Astrocyte (in vitro differentiated cells and primary cell): ENCODE data around the gene TMEM120B. TPM values are rescaled to one million over a fixed set of nuclear protein-coding genes. Genes with fewer than 3 reads are reported as not detected.

Experiments
- DNase-seq: peaks from one replicate; pipeline ENCODE4 v3.0.0-alpha.2; 2010; ENCODE audit warnings: low read depth
- FAIRE-seq: peaks from 2 replicates; lab custom pipeline; 2011; peaks lifted over from hg19 to GRCh38; lab: Jason Lieb, UNC
- H2AFZ ChIP-seq: 2 replicates; pipeline ENCODE4 v1.6.0; 2012; ENCODE audit warnings: low read depth, low read length, inconsistent platforms
- H3K27ac ChIP-seq: 2 replicates; pipeline ENCODE4 v1.5.1; 2011; ENCODE audit warnings: low read depth, low read length, inconsistent platforms
- H3K27me3 ChIP-seq: 2 replicates; pipeline ENCODE4 v1.6.0; 2011; ENCODE audit warnings: low read length, inconsistent platforms; ENCODE audit not compliant: insufficient read depth
- H3K36me3 ChIP-seq: 2 replicates; pipeline ENCODE4 v1.5.1; 2011; ENCODE audit warnings: low read length, inconsistent platforms; ENCODE audit not compliant: insufficient read depth
- H3K4me1 ChIP-seq: 2 replicates; pipeline ENCODE4 v1.5.1; 2011; ENCODE audit warnings: low read length, inconsistent platforms; ENCODE audit not compliant: insufficient read depth
- H3K4me2 ChIP-seq: 2 replicates; pipeline ENCODE4 v1.6.0; 2012; ENCODE audit warnings: low read length, inconsistent platforms
- H3K4me3 ChIP-seq: 2 replicates; pipeline ENCODE4 v1.5.1; 2011; ENCODE audit warnings: low read depth, mild to moderate bottlenecking, low read length, inconsistent platforms; ENCODE audit not compliant: insufficient read depth
- H3K79me2 ChIP-seq: 2 replicates; pipeline ENCODE4 v1.6.0; 2012; ENCODE audit warnings: mild to moderate bottlenecking, low read length, inconsistent platforms; ENCODE audit not compliant: insufficient read depth
- H3K9ac ChIP-seq: 2 replicates; pipeline ENCODE4 v1.6.0; 2012; ENCODE audit warnings: mild to moderate bottlenecking, low read length, inconsistent platforms
- H3K9me3 ChIP-seq: 2 replicates; pipeline ENCODE4 v1.5.1; 2012; ENCODE audit warnings: low read depth, mild to moderate bottlenecking, low read length, inconsistent platforms; ENCODE audit not compliant: insufficient read depth
- H4K20me1 ChIP-seq: 2 replicates; pipeline ENCODE4 v1.6.0; 2012; ENCODE audit warnings: low read length, inconsistent platforms; ENCODE audit not compliant: insufficient read depth
- H3K27ac Mint-ChIP-seq: one replicate; pipeline ENCODE4 v1.8.0; 2021; ENCODE audit warnings: mild to moderate bottlenecking, mixed read lengths; ENCODE audit not compliant: unreplicated experiment
- H3K27me3 Mint-ChIP-seq: one replicate; pipeline ENCODE4 v1.8.0; 2021; ENCODE audit warnings: low read depth, mixed read lengths; ENCODE audit not compliant: unreplicated experiment
- H3K36me3 Mint-ChIP-seq: one replicate; pipeline ENCODE4 v1.8.0; 2021; ENCODE audit warnings: low read depth, mixed read lengths; ENCODE audit not compliant: unreplicated experiment
- H3K4me1 Mint-ChIP-seq: one replicate; pipeline ENCODE4 v1.8.0; 2021; ENCODE audit warnings: low read depth, mixed read lengths; ENCODE audit not compliant: unreplicated experiment
- H3K4me3 Mint-ChIP-seq: one replicate; pipeline ENCODE4 v1.8.0; 2021; ENCODE audit warnings: mild to moderate bottlenecking, moderate library complexity, mixed read lengths; ENCODE audit not compliant: unreplicated experiment
- H3K9me3 Mint-ChIP-seq: one replicate; pipeline ENCODE4 v1.8.0; 2021; ENCODE audit warnings: mild to moderate bottlenecking, mixed read lengths; ENCODE audit not compliant: unreplicated experiment
- CTCF ChIP-seq: IDR thresholded peaks from 2 replicates; pipeline ENCODE4 v1.5.1; 2011; ENCODE audit warnings: low read depth, mild to moderate bottlenecking, inconsistent platforms, low read length, moderate library complexity; ENCODE audit not compliant: insufficient read depth
- EZH2 ChIP-seq: IDR thresholded peaks from 2 replicates; pipeline ENCODE4 v1.6.1; 2012; ENCODE audit warnings: mild to moderate bottlenecking, low read length, inconsistent platforms; ENCODE audit not compliant: insufficient read depth
- total RNA-seq: library from RNA; stranded (reverse); gene quantifications from 2 replicates; pipeline ENCODE4 v1.2.1, GENCODE V29; 2021

The TMEM120B gene
- total RNA-seq, 1 donor from 2014 or later: 36.0 TPM

GRCh38 chr12:121711361-121712189 lies 977 bp upstream of the TMEM120B start:
- Mint-ChIP-seq H3K27ac (peak overlapping the region; percentile 95), H3K4me3 (peak overlapping the region; percentile 89), H3K9me3 (peaks cover 10% of the 10 kb centered on the region), H3K36me3 (peaks cover 7% of the 10 kb centered on the region), H3K4me1 (peaks cover 29% of the 10 kb centered on the region), H3K27me3 (no peaks in the 10 kb centered on the region)
- peaks cover 31% of the 10 kb centered on the region for H3K79me2 ChIP-seq
- H4K20me1 ChIP-seq: peaks cover 31% of the 10 kb centered on the region
- peak overlapping the region; percentile 94 for H3K4me2 ChIP-seq
- TF ChIP-seq CTCF (no peak), EZH2 (no peak)
- peak overlapping the region; percentile 81 for H3K27ac ChIP-seq
- DNase-seq: peak; percentile 41
- no peak for FAIRE-seq
- peaks cover 29% of the 10 kb centered on the region for H3K4me1 ChIP-seq
- H3K9me3 ChIP-seq: no peaks in the 10 kb centered on the region
- no peaks in the 10 kb centered on the region for H3K27me3 ChIP-seq
- H3K9ac ChIP-seq: peak overlapping the region; percentile 90
- H3K4me3 ChIP-seq: peak overlapping the region; percentile 87
- H3K36me3 ChIP-seq: no peaks in the 10 kb centered on the region
- H2AFZ ChIP-seq: peak overlapping the region; percentile 81

- Histone ChIP-seq H3K4me1 (peaks cover 34% of the 10 kb centered on the region), H4K20me1 (peaks cover 37% of the 10 kb centered on the region), H3K4me2 (peak overlapping the region; percentile 94), H2AFZ (peak overlapping the region; percentile 81), H3K9me3 (no peaks in the 10 kb centered on the region), H3K27me3 (no peaks in the 10 kb centered on the region), H3K36me3 (no peaks in the 10 kb centered on the region), H3K4me3 (peak overlapping the region; percentile 87), H3K79me2 (peaks cover 32% of the 10 kb centered on the region), H3K9ac (peak overlapping the region; percentile 90), H3K27ac (peak overlapping the region; percentile 81)
- peak overlapping the region; percentile 95 for H3K27ac Mint-ChIP-seq
- DNase-seq (no peak), FAIRE-seq (no peak)
- no peak for TF ChIP-seq EZH2
- H3K36me3 Mint-ChIP-seq: peaks cover 7% of the 10 kb centered on the region
- no peaks in the 10 kb centered on the region for H3K27me3 Mint-ChIP-seq
- H3K9me3 Mint-ChIP-seq: peaks cover 10% of the 10 kb centered on the region
- H3K4me3 Mint-ChIP-seq: peak overlapping the region; percentile 89
- peaks cover 35% of the 10 kb centered on the region for H3K4me1 Mint-ChIP-seq
Measured at GRCh38 chr12:121712190-121712460, 427 bp upstream of the TMEM120B start.

- Histone ChIP-seq H4K20me1 (peaks cover 46% of the 10 kb centered on the region), H3K79me2 (peaks cover 41% of the 10 kb centered on the region), H3K27ac (no peak overlapping the region), H3K36me3 (no peaks in the 10 kb centered on the region), H2AFZ (peak overlapping the region; percentile 88), H3K9ac (peak overlapping the region; percentile 90), H3K9me3 (no peaks in the 10 kb centered on the region), H3K4me3 (peak overlapping the region; percentile 87), H3K4me1 (peaks cover 37% of the 10 kb centered on the region), H3K4me2 (peak overlapping the region; percentile 94), H3K27me3 (no peaks in the 10 kb centered on the region)
- peak overlapping the region; percentile 89 for H3K4me3 Mint-ChIP-seq
- H3K36me3 Mint-ChIP-seq: peaks cover 7% of the 10 kb centered on the region
- H3K9me3 Mint-ChIP-seq: peaks cover 10% of the 10 kb centered on the region
- H3K27me3 Mint-ChIP-seq: no peaks in the 10 kb centered on the region
- H3K4me1 Mint-ChIP-seq: peaks cover 36% of the 10 kb centered on the region
- no peak for DNase-seq
- no peak for TF ChIP-seq EZH2
- TF ChIP-seq CTCF: no peak
- H3K27ac Mint-ChIP-seq: peak overlapping the region; percentile 87
- FAIRE-seq: no peak
Measured at GRCh38 chr12:121713257-121713777, 765 bp downstream of the TMEM120B start.
